ENCODE measurements around the gene SCFD1. TPM values are rescaled to one million over a fixed set of nuclear protein-coding genes. Genes with fewer than 3 reads are reported as not detected.
"Not testable (repeated sequence)": the region's sequence is repeated elsewhere in the genome, so short reads cannot be mapped to it uniquely, and the experiment has no call there.

The SCFD1 gene
- total RNA-seq (2014; rRNA removed; shearing (Covaris generic)): 50.0 and 60.6 TPM in 2 replicates

GRCh38 chr14:30621940-30622830 is at the start of gene SCFD1:
SCFD1 (plus strand) TSS chr14:30622319; CDS start chr14:30622339, 20 bp downstream.
- peak; percentile 78 for DNase-seq (ENCODE audit: low spot score)

- DNase-seq (ENCODE audit: low spot score): no peak
These were observed 49.3 kb upstream of the SCFD1 start for GRCh38 chr14:30572771-30573170.

- DNase-seq (ENCODE audit: low spot score): no peak
These were observed 48.8 kb upstream of the SCFD1 start for GRCh38 chr14:30573226-30573814.

- DNase-seq (ENCODE audit: low spot score): no peak
These were observed 48.2 kb upstream of the SCFD1 start for GRCh38 chr14:30573966-30574365.

GRCh38 chr14:30574777-30575176 is 47.3 kb upstream of the SCFD1 start:
- DNase-seq (ENCODE audit: low spot score): not testable (repeated sequence)

- DNase-seq (ENCODE audit: low spot score): not testable (repeated sequence)
These were observed 45.8 kb upstream of the SCFD1 start for GRCh38 chr14:30576333-30576732.

- no peak for DNase-seq (ENCODE audit: low spot score)
These were observed 41.4 kb upstream of the SCFD1 start for GRCh38 chr14:30580616-30581282.

GRCh38 chr14:30581283-30581625 is 40.9 kb upstream of the SCFD1 start:
- DNase-seq (ENCODE audit: low spot score): no peak

GRCh38 chr14:30582376-30582775 is 39.7 kb upstream of the SCFD1 start:
- no peak for DNase-seq (ENCODE audit: low spot score)

GRCh38 chr14:30584058-30584630 is 38.0 kb upstream of the SCFD1 start:
- no peak for DNase-seq (ENCODE audit: low spot score)

- DNase-seq (ENCODE audit: low spot score): no peak
These were observed 36.9 kb upstream of the SCFD1 start for GRCh38 chr14:30585204-30585603.

GRCh38 chr14:30587141-30587540 is 35.0 kb upstream of the SCFD1 start:
- DNase-seq (ENCODE audit: low spot score): no peak

- no peak for DNase-seq (ENCODE audit: low spot score)
These were observed 33.2 kb upstream of the SCFD1 start for GRCh38 chr14:30588873-30589272.

GRCh38 chr14:30596935-30597334 is 25.2 kb upstream of the SCFD1 start:
- DNase-seq (ENCODE audit: low spot score): no peak

- no peak for DNase-seq (ENCODE audit: low spot score)
These were observed 24.6 kb upstream of the SCFD1 start for GRCh38 chr14:30597504-30597903.

- no peak for DNase-seq (ENCODE audit: low spot score)
These were observed 20.9 kb upstream of the SCFD1 start for GRCh38 chr14:30600922-30601918.

- DNase-seq (ENCODE audit: low spot score): no peak
These were observed 18.7 kb upstream of the SCFD1 start for GRCh38 chr14:30603402-30603801.

- DNase-seq (ENCODE audit: low spot score): not testable (repeated sequence)
These were observed 17.4 kb upstream of the SCFD1 start for GRCh38 chr14:30604696-30605095.

GRCh38 chr14:30607156-30607780 is 14.9 kb upstream of the SCFD1 start:
- DNase-seq (ENCODE audit: low spot score): no peak

- peak; percentile 6 for DNase-seq (ENCODE audit: low spot score)
These were observed 13.5 kb upstream of the SCFD1 start for GRCh38 chr14:30608533-30609006.

All from A172 (cell line).